A549 (cell line): ENCODE measurements around the gene EPB41L2. TPM values are rescaled to one million over a fixed set of nuclear protein-coding genes. Genes with fewer than 3 reads are reported as not detected.

Experiments used
- ATAC-seq, 2 experiments: fragments of 200-7000 bp in 1 of 2; fragments of >200 bp in 1 of 2; cut with Nextera tagmentation in 1 of 2; cut with Tn5 transposase in 1 of 2; 3 replicates each; pipeline versions ENCODE4 v1.8.0 to v1.9.1; 2018 to 2020; ENCODE audit warnings: mild to moderate bottlenecking in 1 of 2, moderate library complexity in 1 of 2
- CTCF ChIA-PET: fragments of 300-600 bp; sonication (Branson Sonifier 250); formaldehyde crosslinking; extraction: SDS; loops from one replicate; lab custom pipeline; 2021; ENCODE audit warnings: antibody characterized with exemption, inconsistent platforms; lab: Yijun Ruan, JAX
- POLR2A ChIA-PET: fragments of 350-600 bp; formaldehyde crosslinking; extraction: SDS; loops from one replicate; lab custom pipeline; 2021; ENCODE audit warnings: antibody characterized with exemption, inconsistent platforms; lab: Yijun Ruan, JAX
- DNase-seq, 2 experiments: peaks; one replicate each; pipeline versions ENCODE4 v3.0.0 to v3.0.0-alpha.2; 2011 to 2016; ENCODE audit warnings: low read depth in 1 of 2, low spot score in 1 of 2
- FAIRE-seq: peaks from 2 replicates; lab custom pipeline; 2011; peaks lifted over from hg19 to GRCh38; lab: Jason Lieb, UNC
- H3K27ac ChIP-seq, 2 experiments: fragments of >200 bp; sonication (Bioruptor Twin); formaldehyde crosslinking; 3 replicates each; pipeline ENCODE4 v1.5.1; 2016 to 2017
- H3K4me1 ChIP-seq: fragments of >200 bp; sonication (Bioruptor Twin); formaldehyde crosslinking; 3 replicates; pipeline ENCODE4 v1.6.1; 2016
- H3K4me2 ChIP-seq: fragments of >200 bp; sonication (Bioruptor Twin); formaldehyde crosslinking; 3 replicates; pipeline ENCODE4 v1.6.1; 2016
- H3K4me3 ChIP-seq: fragments of >200 bp; sonication (Bioruptor Twin); formaldehyde crosslinking; 3 replicates; pipeline ENCODE4 v1.5.1; 2016
- H3K9me3 ChIP-seq: fragments of >200 bp; sonication (Bioruptor Twin); formaldehyde crosslinking; 3 replicates; pipeline ENCODE4 v1.6.1; 2016
- EHF ChIP-seq: fragments of 250-450 bp; sonication (Bioruptor Pico); IDR thresholded peaks from 2 replicates; pipeline ENCODE4 v1.5.0; 2020; ENCODE audit warnings: mild to moderate bottlenecking
- EP300 ChIP-seq, 2 experiments: fragments of >200 bp; sonication (Bioruptor Twin); formaldehyde crosslinking; IDR thresholded peaks; 2 replicates in 1 of 2; 3 replicates in 1 of 2; pipeline ENCODE4 v1.6.1; 2016 to 2017
- FOSB ChIP-seq: fragments of 250-450 bp; sonication (Bioruptor Pico); IDR thresholded peaks from 2 replicates; pipeline ENCODE4 v1.5.0; 2020; ENCODE audit warnings: mild to moderate bottlenecking, moderate library complexity
- KDM5A ChIP-seq: fragments of 200-600 bp; sonication (generic); IDR thresholded peaks from 2 replicates; pipeline ENCODE4 v1.6.1; 2016; ENCODE audit warnings: antibody characterized with exemption, mild to moderate bottlenecking
- MAZ ChIP-seq: fragments of 150-350 bp; IDR thresholded peaks from 2 replicates; pipeline ENCODE4 v1.6.1; 2014; ENCODE audit warnings: antibody characterized with exemption, low read depth, low read length, borderline replicate concordance
- MYC ChIP-seq: IDR thresholded peaks from 2 replicates; pipeline ENCODE4 v1.6.1; 2012; ENCODE audit warnings: mild to moderate bottlenecking, inconsistent platforms, low read length, improper control_type of control experiment, borderline replicate concordance
- NFE2L2 ChIP-seq: fragments of 150-350 bp; conservative IDR thresholded peaks from 2 replicates; pipeline ENCODE4 v1.6.1; 2014; ENCODE audit warnings: low read length
- NPAS2 ChIP-seq: fragments of 250-450 bp; sonication (Bioruptor Pico); IDR thresholded peaks from 2 replicates; pipeline ENCODE4 v1.8.0; 2022; ENCODE audit warnings: mild to moderate bottlenecking, moderate library complexity, borderline replicate concordance
- PHF8 ChIP-seq: fragments of 200-600 bp; sonication (generic); IDR thresholded peaks from 2 replicates; pipeline ENCODE4 v1.6.1; 2016; ENCODE audit warnings: low read depth, mild to moderate bottlenecking, antibody characterized with exemption, moderate library complexity, borderline replicate concordance
- RAD21 ChIP-seq, 2 experiments: fragments of >200 bp in 1 of 2; sonication (Bioruptor Twin) in 1 of 2; formaldehyde crosslinking in 1 of 2; IDR thresholded peaks in 1 of 2; conservative IDR thresholded peaks in 1 of 2; 2 replicates in 1 of 2; 3 replicates in 1 of 2; pipeline ENCODE4 v1.6.1; 2012 to 2018; ENCODE audit warnings: inconsistent platforms in 1 of 2
- RCOR1 ChIP-seq: fragments of 150-350 bp; IDR thresholded peaks from 2 replicates; pipeline ENCODE4 v1.6.1; 2014; ENCODE audit warnings: antibody characterized with exemption, low read length, low read depth
- RFX5 ChIP-seq: fragments of 450-650 bp; IDR thresholded peaks from 2 replicates; pipeline ENCODE4 v1.7.1; 2014; ENCODE audit warnings: antibody characterized with exemption, mild to moderate bottlenecking, moderate library complexity
- ZSCAN20 ChIP-seq: fragments of 250-450 bp; sonication (Bioruptor Pico); IDR thresholded peaks from 2 replicates; pipeline ENCODE4 v1.8.0; 2022; ENCODE audit warnings: mild to moderate bottlenecking, moderate library complexity
- WGBS: methylation state at CpG from one replicate; pipeline ENCODE4 v1.1.6; 2017; ENCODE audit errors: missing lambda C conversion rate; 5-methylcytosine and 5-hydroxymethylcytosine counted together
- polyA plus RNA-seq, 4 experiments: library from polyadenylated mRNA; depleted of rRNA in 3 of 4; stranded (reverse); fragments of >200 nt; fragmentation: RNase III in 1 of 4; extraction: RNeasy Plus Mini Kit Qiagen cat#74134 plus additional on column Dnase treatment in 1 of 4; gene quantifications; 2 replicates in 3 of 4; 3 replicates in 1 of 4; pipeline ENCODE4 v1.2.3, GENCODE V29; 2011 to 2017
- TF ChIP-seq, protein P1 (sequence below): fragments of 250-450 bp; sonication (Bioruptor Pico); IDR thresholded peaks from 2 replicates; pipeline ENCODE4 v1.5.0; 2020; ENCODE audit warnings: low read depth, mild to moderate bottlenecking, moderate library complexity
- TF ChIP-seq, protein P2 (sequence below): IDR thresholded peaks from 2 replicates; pipeline ENCODE4 v1.6.1; 2012
- TF ChIP-seq, protein P3 (sequence below): fragments of >200 bp; sonication (Bioruptor Twin); formaldehyde crosslinking; IDR thresholded peaks from 3 replicates; pipeline ENCODE4 v1.5.1; 2016
- TF ChIP-seq, protein P4 (sequence below): fragments of 200-600 bp; sonication (generic); IDR thresholded peaks from 2 replicates; pipeline ENCODE4 v1.6.1; 2016; ENCODE audit warnings: antibody characterized with exemption, mild to moderate bottlenecking, moderate library complexity
- TF ChIP-seq, protein P5 (sequence below): fragments of >200 bp; sonication (Bioruptor Twin); formaldehyde crosslinking; IDR thresholded peaks from 2 replicates; pipeline ENCODE4 v1.6.1; 2016

EPB41L2 gene
- polyA plus RNA-seq, 2 of the 4 experiments (the other 2 are of a cell fraction) = 42.9 to 50.3 TPM

DNA sequence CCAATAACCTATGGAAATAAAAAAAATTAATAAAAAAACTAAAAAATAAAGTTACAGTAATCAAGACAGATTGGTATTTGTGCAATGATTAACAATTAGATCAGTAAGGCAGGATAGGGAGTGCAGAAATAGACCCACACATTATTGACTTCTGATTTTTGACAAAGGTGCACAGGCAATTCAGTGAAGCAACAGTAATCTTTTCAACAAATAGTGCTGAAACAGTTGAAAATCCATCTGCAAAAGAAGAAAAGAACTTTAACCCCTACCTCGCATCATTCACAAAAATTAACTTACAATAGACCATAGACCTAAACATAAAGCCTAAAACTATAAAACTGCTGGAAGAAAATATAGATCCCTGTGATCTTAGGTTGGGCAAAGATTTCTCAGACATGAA, 240.3 kb downstream of the EPB41L2 start:
- no peak overlapping the region for H3K4me2 ChIP-seq
- H3K4me3 ChIP-seq = no peak overlapping the region
- ATAC-seq = no peak
- ChIA-PET POLR2A (no interaction called here), CTCF (no interaction called here)
- H3K9me3 ChIP-seq = no peaks in the 10 kb centered on the region
- DNase-seq = no peak
- TF ChIP-seq, protein P1, sequence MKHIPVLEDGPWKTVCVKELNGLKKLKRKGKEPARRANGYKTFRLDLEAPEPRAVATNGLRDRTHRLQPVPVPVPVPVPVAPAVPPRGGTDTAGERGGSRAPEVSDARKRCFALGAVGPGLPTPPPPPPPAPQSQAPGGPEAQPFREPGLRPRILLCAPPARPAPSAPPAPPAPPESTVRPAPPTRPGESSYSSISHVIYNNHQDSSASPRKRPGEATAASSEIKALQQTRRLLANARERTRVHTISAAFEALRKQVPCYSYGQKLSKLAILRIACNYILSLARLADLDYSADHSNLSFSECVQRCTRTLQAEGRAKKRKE (CRISPR knock-in tag) = no peak
- TF ChIP-seq RAD21 (conservative IDR thresholded peaks at IDR 0.05 in 1 of 2, IDR thresholded peaks at IDR 0.05 in 1 of 2) = no peak
- no peak for TF ChIP-seq EHF (CRISPR knock-in tag)
- no peak for TF ChIP-seq KDM5A
- TF ChIP-seq FOSB (CRISPR knock-in tag) = no peak
- no peak for TF ChIP-seq EP300 (IDR thresholded peaks at IDR 0.05)
- no peak for TF ChIP-seq NPAS2
- TF ChIP-seq MYC = no peak
- TF ChIP-seq, protein P2, sequence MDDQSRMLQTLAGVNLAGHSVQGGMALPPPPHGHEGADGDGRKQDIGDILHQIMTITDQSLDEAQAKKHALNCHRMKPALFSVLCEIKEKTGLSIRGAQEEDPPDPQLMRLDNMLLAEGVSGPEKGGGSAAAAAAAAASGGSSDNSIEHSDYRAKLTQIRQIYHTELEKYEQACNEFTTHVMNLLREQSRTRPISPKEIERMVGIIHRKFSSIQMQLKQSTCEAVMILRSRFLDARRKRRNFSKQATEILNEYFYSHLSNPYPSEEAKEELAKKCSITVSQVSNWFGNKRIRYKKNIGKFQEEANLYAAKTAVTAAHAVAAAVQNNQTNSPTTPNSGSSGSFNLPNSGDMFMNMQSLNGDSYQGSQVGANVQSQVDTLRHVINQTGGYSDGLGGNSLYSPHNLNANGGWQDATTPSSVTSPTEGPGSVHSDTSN = no peak
- TF ChIP-seq MAZ = no peak
- TF ChIP-seq RCOR1 = no peak
- TF ChIP-seq ZSCAN20 (CRISPR knock-in tag) = no peak
- no peak for TF ChIP-seq RFX5
- TF ChIP-seq, protein P3, sequence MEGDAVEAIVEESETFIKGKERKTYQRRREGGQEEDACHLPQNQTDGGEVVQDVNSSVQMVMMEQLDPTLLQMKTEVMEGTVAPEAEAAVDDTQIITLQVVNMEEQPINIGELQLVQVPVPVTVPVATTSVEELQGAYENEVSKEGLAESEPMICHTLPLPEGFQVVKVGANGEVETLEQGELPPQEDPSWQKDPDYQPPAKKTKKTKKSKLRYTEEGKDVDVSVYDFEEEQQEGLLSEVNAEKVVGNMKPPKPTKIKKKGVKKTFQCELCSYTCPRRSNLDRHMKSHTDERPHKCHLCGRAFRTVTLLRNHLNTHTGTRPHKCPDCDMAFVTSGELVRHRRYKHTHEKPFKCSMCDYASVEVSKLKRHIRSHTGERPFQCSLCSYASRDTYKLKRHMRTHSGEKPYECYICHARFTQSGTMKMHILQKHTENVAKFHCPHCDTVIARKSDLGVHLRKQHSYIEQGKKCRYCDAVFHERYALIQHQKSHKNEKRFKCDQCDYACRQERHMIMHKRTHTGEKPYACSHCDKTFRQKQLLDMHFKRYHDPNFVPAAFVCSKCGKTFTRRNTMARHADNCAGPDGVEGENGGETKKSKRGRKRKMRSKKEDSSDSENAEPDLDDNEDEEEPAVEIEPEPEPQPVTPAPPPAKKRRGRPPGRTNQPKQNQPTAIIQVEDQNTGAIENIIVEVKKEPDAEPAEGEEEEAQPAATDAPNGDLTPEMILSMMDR = no peak
- TF ChIP-seq NFE2L2 = no peak
- no peak for TF ChIP-seq PHF8
- TF ChIP-seq, protein P4, sequence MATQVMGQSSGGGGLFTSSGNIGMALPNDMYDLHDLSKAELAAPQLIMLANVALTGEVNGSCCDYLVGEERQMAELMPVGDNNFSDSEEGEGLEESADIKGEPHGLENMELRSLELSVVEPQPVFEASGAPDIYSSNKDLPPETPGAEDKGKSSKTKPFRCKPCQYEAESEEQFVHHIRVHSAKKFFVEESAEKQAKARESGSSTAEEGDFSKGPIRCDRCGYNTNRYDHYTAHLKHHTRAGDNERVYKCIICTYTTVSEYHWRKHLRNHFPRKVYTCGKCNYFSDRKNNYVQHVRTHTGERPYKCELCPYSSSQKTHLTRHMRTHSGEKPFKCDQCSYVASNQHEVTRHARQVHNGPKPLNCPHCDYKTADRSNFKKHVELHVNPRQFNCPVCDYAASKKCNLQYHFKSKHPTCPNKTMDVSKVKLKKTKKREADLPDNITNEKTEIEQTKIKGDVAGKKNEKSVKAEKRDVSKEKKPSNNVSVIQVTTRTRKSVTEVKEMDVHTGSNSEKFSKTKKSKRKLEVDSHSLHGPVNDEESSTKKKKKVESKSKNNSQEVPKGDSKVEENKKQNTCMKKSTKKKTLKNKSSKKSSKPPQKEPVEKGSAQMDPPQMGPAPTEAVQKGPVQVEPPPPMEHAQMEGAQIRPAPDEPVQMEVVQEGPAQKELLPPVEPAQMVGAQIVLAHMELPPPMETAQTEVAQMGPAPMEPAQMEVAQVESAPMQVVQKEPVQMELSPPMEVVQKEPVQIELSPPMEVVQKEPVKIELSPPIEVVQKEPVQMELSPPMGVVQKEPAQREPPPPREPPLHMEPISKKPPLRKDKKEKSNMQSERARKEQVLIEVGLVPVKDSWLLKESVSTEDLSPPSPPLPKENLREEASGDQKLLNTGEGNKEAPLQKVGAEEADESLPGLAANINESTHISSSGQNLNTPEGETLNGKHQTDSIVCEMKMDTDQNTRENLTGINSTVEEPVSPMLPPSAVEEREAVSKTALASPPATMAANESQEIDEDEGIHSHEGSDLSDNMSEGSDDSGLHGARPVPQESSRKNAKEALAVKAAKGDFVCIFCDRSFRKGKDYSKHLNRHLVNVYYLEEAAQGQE = no peak
- TF ChIP-seq, all 56 proteins: peak for 0
- WGBS = 32% methylated on average over 1 of the region's 1 CpG
- no peak overlapping the region for H3K27ac ChIP-seq
- FAIRE-seq = no peak
- H3K4me1 ChIP-seq = no peaks in the 10 kb centered on the region

DNA sequence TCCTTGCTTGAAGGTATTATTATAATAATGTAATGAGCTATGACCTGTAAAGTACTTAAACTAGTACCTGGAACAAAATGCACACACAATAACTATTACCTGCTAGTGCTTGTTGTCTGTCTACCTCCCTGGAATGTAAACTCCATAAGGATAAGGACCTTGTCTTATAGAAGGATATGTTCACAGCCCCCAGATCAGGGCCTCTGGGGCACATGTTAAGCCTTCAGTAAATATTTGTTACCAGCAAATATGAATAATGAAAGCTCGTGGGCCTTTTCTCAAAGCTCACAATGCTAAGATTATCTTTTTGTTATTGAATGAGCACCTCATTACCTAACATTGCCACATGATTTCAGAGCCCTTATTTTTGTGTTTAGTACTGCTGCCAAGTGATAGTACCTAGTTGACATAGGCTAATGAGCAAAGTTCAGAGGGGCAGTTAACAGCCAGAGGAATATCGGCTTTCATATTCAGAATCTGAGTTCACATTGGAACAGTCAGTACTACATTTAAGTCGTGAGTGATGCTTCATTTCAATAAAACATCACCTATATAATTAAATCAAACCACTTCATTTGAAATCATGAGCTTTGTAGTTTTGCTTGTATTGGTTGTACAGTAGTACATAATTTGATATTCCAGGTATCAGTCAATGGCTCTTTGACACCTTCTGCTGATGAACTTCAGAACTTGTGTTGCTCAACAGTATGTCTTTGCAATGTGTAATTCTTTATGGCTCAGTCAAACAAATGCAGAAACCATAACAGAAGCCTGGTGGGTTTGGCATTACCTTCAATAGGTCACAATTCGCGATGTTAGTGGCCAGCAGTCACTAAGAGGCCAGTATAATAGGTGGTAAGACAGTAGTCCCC, 247.6 kb downstream of the EPB41L2 start:
- CTCF ChIA-PET = no interaction called here
- FAIRE-seq (no peak), DNase-seq (no peak), ATAC-seq (no peak)
- TF ChIP-seq, protein P5, sequence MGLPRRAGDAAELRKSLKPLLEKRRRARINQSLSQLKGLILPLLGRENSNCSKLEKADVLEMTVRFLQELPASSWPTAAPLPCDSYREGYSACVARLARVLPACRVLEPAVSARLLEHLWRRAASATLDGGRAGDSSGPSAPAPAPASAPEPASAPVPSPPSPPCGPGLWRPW = no peak
- TF ChIP-seq, protein P2 = no peak
- no peak overlapping the region for H3K4me2 ChIP-seq
- H3K27ac ChIP-seq = no peak overlapping the region
- POLR2A ChIA-PET = no interaction called here
- WGBS = 60% methylated on average over 5 of the region's 5 CpGs
- H3K9me3 ChIP-seq = no peaks in the 10 kb centered on the region
- H3K4me1 ChIP-seq = no peaks in the 10 kb centered on the region
- no peak overlapping the region for H3K4me3 ChIP-seq
